Measurements from ENCODE around the gene ITPR2.

DNA sequence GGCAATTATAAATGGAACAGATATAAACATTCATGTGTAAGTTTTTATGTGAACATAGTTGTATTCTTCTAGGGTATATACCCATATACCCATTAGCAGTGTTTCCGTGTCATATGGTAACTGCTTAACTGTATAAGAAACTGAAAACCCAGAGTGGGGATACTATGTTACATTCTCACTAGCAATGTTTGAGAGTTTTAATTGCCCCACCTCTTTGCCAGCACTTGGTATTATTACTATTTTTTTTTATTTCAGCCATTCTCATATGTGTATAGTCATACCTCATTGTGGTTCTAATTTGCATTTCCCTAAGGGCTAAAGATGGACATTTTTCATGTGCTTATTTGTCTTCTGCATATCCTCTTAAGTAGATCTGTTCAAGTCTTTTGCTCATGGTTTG, 28.7 kb upstream of the ITPR2 start:
- no peak for TF ChIP-seq POLR2A (IDR thresholded peaks at IDR 0.05; ENCODE audit: low read length)
- TF ChIP-seq, protein P1, sequence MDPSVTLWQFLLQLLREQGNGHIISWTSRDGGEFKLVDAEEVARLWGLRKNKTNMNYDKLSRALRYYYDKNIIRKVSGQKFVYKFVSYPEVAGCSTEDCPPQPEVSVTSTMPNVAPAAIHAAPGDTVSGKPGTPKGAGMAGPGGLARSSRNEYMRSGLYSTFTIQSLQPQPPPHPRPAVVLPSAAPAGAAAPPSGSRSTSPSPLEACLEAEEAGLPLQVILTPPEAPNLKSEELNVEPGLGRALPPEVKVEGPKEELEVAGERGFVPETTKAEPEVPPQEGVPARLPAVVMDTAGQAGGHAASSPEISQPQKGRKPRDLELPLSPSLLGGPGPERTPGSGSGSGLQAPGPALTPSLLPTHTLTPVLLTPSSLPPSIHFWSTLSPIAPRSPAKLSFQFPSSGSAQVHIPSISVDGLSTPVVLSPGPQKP (IDR thresholded peaks at IDR 0.05; ENCODE audit: low read depth, low read length), result no peak
- no peak for TF ChIP-seq CTCF (IDR thresholded peaks at IDR 0.05)
- TF ChIP-seq, protein P2, sequence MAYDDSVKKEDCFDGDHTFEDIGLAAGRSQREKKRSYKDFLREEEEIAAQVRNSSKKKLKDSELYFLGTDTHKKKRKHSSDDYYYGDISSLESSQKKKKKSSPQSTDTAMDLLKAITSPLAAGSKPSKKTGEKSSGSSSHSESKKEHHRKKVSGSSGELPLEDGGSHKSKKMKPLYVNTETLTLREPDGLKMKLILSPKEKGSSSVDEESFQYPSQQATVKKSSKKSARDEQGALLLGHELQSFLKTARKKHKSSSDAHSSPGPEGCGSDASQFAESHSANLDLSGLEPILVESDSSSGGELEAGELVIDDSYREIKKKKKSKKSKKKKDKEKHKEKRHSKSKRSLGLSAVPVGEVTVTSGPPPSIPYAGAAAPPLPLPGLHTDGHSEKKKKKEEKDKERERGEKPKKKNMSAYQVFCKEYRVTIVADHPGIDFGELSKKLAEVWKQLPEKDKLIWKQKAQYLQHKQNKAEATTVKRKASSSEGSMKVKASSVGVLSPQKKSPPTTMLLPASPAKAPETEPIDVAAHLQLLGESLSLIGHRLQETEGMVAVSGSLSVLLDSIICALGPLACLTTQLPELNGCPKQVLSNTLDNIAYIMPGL (CRISPR knock-in tag; IDR thresholded peaks at IDR 0.05; ENCODE audit: borderline replicate concordance), result no peak
- TF ChIP-seq RFX5 (IDR thresholded peaks at IDR 0.05), result no peak
- TF ChIP-seq EP300 (IDR thresholded peaks at IDR 0.05), result no peak
- TF ChIP-seq SMC3 (IDR thresholded peaks at IDR 0.05), result no peak
- TF ChIP-seq RAD21 (conservative IDR thresholded peaks at IDR 0.05 in 1 of 2, IDR thresholded peaks at IDR 0.05 in 1 of 2), result no peak
- TF ChIP-seq, protein P3, sequence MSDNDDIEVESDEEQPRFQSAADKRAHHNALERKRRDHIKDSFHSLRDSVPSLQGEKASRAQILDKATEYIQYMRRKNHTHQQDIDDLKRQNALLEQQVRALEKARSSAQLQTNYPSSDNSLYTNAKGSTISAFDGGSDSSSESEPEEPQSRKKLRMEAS (IDR thresholded peaks at IDR 0.05), result no peak
- no peak for TF ChIP-seq TFCP2L1 (CRISPR knock-in tag; IDR thresholded peaks at IDR 0.05)
- TF ChIP-seq RNF2 (IDR thresholded peaks at IDR 0.05; ENCODE audit: borderline replicate concordance, low read depth), result no peak

Measured in A549 (cell line).